ENCODE measurements around the gene ADARB1.
"Not testable (repeated sequence)": the region's sequence is repeated elsewhere in the genome, so short reads cannot be mapped to it uniquely, and the experiment has no call there.

- not testable (repeated sequence) for TF ChIP-seq CTCF (IDR thresholded peaks at IDR 0.05; ENCODE audit: poor library complexity); EZH2phosphoT487 (IDR thresholded peaks at IDR 0.05; ENCODE audit: low read depth, severe bottlenecking, unreplicated experiment)
Measured at GRCh38 chr21:45133574-45134278, 59.3 kb downstream of the ADARB1 start.
